Hepatocyte (in vitro differentiated cells): ENCODE data around the gene CMSS1.

ENCODE experiments used
- CTCF ChIP-seq: fragments of 200-600 bp; sonication (generic); IDR thresholded peaks from 2 replicates; pipeline ENCODE4 v1.5.1; 2016; ENCODE audit warnings: antibody characterized with exemption, mild to moderate bottlenecking; ENCODE audit not compliant: poor library complexity
- EZH2 ChIP-seq: fragments of 200-600 bp; sonication (generic); IDR thresholded peaks from 2 replicates; pipeline ENCODE4 v1.6.1; 2016; ENCODE audit warnings: antibody characterized with exemption, mild to moderate bottlenecking, borderline replicate concordance

- no peak for TF ChIP-seq CTCF
- TF ChIP-seq EZH2, result no peak
Observed at GRCh38 chr3:99854756-99855298, 37.2 kb downstream of the CMSS1 start.
